DMS153 (cell line): Measurements from ENCODE around the gene RPRD1A.
A peak's percentile ranks its signal among the peaks of the same experiment; 100 is the strongest.
"Not testable (repeated sequence)": the region's sequence is repeated elsewhere in the genome, so short reads cannot be mapped to it uniquely, and the experiment has no call there.

Experiments
- DNase-seq: peaks from one replicate; lab custom pipeline; 2025; lab: John Stamatoyannopoulos, UW

The RPRD1A gene, protein sequence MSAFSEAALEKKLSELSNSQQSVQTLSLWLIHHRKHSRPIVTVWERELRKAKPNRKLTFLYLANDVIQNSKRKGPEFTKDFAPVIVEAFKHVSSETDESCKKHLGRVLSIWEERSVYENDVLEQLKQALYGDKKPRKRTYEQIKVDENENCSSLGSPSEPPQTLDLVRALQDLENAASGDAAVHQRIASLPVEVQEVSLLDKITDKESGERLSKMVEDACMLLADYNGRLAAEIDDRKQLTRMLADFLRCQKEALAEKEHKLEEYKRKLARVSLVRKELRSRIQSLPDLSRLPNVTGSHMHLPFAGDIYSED

DNA sequence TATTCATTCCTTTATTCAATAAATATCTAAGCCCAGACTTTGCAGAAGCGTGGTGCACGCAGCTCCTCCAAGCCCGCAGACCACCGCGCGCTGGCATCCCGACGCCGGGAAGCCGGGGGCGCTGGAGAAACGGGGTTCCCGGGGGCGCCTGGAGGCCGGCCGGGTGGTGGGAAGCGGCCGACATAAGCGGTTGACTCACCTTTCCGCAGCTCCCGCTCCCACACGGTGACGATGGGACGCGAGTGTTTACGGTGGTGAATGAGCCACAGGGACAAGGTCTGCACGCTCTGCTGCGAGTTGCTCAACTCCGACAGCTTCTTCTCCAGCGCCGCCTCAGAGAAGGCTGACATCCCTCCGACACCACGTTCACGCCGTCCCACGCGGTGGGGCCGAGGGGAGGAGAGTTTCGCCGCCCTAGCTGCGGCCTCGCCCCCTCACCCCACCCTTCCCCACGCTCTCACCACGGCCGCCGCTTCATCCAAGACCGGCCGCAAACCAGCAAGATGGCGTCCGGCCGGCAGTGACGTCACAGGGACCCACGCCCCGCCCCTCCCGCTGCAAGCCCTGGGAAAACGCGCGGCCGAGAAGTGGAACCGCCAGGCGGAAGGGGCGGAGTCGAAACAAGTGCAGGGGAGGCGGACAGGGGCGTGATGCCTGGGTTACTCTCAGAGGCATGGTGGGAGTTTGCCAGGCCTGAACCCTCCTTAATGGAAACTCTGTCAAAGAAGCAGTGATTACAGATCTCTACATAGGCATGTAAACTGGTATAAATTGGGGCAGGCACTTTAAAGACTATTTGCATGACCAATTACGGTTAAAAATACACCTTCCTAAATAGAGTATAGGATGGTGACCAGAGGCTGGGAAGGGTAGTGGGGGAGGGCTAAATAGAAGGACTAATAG lies at the start of gene RPRD1A:
RPRD1A (minus strand) TSS at position 505 of the 903 bp plus-strand sequence; CDS start at position 350, 155 bp downstream.
- peak; percentile 90 for DNase-seq

DNA sequence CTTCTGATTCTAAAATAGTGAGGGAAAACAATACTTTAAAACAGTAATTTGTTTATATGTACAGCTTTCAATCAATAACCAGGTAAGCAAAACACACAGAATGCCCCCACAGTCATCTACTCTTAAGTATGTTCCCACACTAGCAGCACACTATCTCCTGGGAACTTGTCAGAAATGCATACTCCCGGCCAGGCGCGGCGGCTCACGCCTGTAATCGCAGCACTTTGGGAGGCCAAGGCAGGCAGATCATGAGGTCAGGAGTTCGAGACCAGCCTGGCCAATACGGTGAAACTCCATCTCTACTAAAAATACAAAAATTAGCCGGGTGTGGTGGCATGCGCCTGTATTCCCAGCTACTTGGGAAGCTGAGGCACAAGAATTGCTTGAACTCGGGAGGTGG lies 49.4 kb upstream of the RPRD1A start:
- DNase-seq = not testable (repeated sequence)

DNA sequence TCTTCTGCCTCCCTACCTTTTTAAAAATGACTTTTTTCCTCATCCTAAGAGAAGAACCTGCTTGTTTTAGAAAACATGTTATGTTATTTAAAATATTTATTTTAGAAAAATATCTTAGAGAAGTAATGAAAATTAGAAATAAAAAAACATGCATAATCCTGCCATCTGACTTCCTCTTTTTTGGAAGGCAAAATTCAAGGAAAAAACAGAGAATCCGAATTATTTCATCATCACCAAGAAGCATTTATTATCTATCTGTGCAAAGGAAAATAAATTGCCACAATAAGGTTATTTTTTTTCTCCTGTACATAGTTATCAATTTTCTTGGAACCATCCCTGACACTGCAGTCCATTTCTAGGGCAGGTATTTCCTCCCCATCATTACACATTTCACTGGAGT lies 47.4 kb upstream of the RPRD1A start:
- no peak for DNase-seq

DNA sequence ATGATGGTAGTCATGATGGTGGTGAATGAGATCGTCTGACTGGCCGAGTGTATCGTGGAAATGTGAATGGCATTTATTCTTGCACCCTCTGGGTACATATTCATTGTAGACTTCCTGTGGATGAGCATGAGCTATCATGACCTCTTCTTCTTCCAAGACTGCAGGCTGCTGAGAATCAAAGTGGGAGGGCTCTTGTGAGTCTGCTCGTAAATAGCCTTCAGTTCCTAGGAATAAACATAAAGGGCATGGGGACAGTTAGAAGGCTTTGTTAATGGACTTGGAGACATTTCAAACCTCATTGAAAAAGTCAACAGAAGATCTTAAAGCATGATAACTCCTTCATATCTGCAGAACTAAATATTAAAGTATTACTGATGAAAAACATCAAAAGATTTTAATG lies 46.9 kb upstream of the RPRD1A start:
- DNase-seq = no peak

DNA sequence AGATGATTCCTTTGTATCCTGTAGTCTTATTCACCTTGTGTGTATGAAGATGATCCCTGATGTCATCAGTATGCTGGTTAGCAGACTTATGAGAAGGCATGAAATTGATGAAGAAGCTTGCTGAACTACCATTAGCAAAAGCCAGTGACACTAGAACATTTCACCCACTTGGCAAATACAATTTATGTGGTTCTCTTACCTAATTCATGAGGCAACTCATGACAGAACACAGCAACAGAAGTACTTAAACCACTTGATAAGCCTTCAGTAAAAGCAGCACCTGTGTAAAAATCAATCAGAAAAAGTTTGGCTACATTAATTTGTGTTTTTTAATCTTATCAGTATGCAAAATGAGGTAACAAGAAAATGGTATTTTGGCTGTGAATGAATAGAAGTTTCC lies 44.9 kb upstream of the RPRD1A start:
- DNase-seq = no peak

DNA sequence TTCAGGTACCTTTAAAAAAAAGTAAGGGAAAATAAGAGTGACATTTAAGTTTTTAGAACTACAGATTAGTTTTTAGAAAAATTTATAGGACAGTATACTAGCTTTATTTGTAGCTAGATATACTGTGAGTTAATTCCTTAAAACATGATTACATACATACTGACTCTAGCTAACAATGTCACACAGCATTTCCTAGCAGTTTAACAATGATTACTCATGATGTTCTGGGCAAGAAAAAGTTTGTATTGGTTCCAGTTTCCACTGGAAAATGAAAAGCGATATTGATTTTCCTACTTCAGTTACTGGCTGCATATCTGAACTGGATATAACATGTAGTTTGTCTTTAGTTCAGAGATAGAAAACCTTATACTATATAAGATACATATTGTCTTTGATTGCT lies 42.4 kb upstream of the RPRD1A start:
- no peak for DNase-seq

DNA sequence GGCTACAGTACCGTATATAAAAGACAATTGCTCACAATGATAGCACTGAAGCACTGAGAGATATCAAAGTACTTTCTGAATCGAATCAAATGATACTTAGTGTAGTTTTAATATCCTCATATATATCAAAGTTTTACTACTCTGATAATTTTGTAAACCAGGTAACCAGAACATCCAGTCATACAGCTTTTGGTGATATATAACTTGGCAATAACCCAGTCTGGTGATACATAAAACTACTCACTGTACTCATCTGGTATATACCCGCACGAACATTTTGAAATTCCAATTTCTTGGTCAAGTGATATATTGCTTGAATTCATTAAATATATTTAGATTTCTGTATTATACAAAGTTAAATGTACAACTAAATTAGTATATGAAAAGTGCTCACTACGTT lies 41.2 kb upstream of the RPRD1A start:
- DNase-seq = no peak

DNA sequence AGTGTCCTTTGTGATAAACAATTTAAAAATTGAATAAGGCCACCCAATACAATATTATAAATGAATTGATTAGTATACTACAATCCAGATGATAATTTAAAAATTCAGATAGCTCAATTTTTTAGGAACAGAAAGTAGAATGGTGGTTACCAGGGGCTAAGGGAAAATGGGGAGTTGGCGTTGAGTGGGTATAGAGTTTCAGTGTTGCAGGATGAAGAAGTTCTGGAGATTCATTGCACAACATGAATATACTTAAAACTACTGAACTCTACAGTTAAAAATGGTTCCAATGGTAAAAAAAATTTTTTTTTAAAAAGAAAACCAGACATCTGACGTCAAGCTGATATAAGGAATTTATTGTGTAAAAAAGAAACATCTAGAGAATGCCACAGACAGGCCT lies 40.8 kb upstream of the RPRD1A start:
- no peak for DNase-seq

DNA sequence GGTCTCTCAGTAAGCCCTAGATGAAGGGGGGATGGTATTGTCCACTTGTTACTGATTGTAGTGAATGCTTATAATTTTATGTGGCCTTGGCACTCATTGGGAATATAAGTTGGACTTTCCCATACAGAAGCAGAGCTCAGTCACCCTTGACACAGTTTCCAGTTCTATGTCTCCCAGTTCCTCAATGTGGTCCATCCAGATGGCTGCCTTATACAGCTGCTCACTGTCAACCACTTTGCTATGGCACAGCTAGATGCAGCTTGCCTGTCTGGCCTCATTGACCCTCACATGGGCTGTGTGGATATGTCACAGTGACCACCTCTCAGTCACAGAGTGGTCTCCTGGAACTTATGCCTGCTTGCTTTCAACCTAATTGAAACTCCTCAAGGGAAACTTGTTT lies 40.1 kb upstream of the RPRD1A start:
- no peak for DNase-seq

DNA sequence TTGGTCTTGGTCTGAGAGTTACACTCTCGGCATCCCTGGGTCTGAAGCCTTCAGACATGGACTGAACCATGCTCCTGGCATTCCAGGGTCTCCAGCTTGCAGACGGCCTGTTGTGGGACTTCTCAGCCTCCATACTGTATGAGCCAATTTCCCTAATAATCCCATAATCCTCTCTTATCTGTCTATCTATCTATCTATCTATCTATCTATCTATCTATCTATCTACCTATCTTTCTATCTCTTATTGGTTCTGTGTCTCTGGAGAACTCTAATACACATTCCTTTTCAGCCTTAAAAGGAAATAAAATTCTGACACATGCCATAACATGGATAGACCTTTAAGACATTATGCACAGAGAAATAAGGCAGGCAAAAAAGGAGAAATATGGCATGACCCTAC lies 37.4 kb upstream of the RPRD1A start:
- DNase-seq = no peak

DNA sequence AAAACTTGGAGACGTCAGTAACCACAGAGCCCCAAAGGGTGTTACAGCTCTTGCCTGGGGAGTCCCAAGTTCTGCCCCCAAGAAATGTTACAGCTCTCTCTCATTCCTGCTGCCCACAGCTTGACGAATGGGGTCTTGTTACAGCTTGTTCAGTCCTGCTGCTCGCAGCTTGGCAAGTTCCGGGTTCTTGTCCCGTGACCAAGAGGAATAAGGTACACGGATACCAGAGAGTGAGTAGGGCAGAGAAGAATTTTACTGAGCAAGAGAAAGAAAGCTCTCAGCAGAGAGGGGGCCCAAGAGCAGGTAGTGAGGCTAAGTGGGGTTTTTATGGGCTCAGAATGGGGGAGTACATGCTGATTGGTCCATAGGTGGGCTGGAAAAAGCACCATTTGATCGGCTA lies 34.6 kb upstream of the RPRD1A start:
- DNase-seq = no peak

DNA sequence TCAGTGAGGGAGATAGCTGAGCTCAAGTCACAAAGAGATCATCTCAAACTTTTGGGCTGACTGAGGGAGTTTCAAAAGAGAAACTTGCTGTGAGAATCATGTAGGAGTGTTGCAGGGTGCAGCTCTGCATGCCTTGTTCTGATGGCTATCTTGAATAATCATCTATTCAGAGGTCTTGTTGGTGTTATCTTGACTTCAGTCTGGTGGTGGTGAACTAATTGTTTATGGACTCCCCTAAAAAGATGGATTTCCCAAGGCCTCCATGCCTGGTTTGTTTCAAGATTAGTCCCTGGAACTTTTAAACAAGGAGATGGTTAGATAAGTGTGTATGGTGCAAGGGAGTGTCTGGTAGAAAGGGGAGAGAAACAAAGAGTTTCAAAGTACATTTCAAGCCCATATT lies 32.0 kb upstream of the RPRD1A start:
- DNase-seq = no peak

DNA sequence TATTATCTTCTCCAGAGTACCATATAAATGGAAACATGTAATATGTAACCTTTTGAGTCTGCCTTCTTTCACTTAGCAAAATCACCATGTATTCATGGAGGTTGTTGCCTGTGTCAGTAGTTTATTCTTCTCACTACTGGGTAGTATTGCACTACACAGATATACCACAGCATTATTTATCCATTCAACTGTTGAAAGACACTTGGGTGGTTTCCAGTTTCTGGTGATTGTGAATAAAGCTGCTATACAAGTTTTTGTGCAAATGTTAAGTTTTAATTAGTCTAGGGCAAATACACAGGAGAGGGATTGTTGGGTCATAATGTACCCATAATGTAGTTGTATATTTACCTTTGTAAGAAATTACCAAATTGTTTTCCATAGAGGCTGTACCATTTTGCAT lies 29.6 kb upstream of the RPRD1A start:
- DNase-seq = no peak

DNA sequence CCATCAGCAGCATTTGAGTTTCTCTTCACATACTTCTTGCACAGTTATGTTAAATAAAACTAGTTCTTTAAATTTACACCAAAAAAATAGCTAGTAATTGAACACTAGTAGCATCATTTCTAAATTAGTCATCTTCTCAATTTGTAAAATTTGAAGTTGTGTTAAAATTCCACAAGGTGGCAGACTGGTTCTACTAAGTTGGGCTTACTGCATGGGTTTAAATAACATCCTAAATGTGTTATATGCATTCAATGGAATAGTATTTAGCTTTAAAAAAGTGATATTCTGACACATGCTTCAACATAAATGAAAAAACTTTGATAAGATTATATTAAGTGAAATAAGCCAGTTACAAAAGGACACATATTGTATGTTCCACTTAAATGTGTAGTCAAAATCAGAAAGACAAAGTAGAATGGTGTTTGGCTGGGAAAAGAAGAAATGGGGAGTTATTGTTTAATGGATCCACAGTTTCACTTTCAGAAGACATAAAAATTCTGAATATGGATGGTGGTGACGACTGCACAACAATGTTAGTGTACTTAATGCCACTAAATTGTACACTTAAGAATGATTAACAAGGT lies 28.7 kb upstream of the RPRD1A start:
- peak; percentile 59 for DNase-seq

DNA sequence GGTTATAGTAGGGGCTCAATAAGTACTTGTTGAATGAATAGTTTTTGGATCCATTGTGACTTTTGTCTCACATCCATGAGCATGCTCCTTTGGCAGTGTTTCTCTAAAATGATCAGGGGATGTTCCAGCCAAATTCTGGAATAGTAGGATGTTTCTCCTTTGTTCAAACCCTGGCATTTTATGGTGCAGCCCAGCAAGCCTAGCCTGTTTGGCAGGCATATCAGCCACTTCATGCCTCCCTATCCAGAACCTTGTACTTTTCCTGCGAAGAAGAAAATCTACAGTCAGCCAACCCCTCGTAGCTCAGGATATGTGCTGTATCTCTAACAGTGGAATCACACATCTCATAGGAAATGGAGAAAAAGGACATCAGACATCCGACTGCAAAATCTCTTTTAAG lies 27.1 kb upstream of the RPRD1A start:
- no peak for DNase-seq

DNA sequence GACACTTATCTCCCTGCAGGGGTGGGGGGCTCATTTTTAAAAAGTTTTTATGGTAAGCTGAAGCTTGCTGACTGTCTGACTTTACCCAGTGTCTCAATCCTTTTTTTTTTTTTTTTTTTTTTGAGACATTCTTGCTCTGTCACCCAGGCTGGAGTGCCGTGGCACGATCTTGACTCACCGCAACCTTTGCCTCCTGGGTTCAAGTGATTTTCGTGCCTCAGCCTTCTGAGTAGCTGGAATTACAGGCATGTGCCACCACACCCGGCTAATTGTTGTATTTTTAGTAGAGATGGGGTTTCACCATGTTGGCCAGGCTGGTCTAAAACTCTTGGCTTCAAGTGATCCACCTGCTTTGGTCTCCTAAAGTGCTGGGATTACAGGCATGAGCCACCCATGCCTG lies 24.8 kb upstream of the RPRD1A start:
- DNase-seq = not testable (repeated sequence)

DNA sequence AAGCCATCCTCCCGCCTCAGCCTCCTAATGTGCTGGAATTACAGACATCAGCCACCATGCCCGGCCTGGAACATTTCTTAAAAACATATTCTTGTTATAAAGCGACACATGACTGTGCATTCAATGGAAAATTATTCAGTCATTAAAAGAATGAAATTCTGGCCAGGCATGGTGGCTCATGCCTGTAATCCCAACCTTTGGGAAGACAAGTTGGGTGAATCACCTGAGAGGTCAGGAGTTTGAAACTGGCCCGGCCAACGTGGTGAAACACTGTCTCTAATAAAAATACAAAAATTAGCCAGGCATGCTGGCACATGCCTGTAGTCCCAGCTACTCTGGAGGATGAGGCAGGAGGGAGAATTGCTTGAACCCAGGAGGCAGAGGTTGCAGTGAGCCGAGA lies 21.6 kb upstream of the RPRD1A start:
- DNase-seq = no peak

DNA sequence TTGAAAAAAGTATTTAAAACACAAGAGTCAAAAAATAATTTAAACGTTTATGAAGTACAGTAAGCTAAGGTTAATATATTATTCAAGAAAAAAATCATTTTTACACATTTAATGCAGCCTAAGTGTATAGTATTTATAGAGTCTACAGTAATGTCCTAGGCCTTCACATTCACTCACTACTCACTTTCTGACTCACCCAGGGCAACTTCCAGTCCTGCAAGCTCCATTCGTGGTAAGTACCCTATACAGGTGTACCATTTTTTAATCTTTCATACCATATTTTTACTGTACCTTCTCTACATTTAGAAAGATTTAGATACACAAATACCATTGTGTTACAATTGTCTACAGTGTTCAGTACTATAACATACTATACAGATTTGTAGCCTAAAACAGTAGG lies 20.9 kb upstream of the RPRD1A start:
- no peak for DNase-seq

DNA sequence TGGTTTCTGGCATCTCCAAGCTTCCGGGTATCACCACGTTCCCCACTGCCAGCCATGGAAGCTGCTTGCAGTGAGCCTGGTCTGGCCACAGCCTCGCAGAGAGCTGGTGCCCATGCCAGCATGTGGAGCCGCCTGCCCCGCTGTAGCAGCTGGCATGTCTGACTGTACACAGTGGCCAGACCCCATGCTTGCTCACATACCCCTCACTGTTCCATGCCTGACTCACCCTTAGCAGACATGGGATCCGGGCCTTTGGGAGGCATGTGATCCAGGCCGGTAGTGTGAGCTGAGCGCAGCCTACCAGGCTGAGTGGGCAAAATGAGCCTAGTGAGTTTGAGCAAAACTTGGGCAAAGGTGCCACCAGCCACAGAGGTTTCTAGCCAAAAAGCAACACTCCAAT lies 18.8 kb upstream of the RPRD1A start:
- DNase-seq = no peak

DNA sequence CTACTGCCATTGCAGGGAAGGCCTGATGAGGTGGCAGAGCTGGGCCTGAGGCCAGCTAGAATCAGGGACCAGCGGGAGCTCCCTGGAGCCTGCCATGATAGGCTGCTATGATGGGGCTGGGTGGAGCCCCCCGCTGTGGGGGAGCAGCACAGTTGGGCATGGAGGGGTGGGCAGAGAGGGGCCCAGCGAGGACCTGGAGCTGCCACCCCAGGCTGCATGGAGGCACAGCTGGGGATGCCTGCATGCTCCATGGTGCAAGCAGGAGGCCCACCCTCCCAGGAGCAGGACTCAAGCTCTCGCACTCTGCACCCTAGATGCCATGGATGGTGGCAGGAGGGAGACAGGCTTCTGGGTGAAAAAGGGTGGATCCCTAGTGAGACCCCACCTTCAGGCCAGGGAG lies 17.8 kb upstream of the RPRD1A start:
- DNase-seq = no peak

DNA sequence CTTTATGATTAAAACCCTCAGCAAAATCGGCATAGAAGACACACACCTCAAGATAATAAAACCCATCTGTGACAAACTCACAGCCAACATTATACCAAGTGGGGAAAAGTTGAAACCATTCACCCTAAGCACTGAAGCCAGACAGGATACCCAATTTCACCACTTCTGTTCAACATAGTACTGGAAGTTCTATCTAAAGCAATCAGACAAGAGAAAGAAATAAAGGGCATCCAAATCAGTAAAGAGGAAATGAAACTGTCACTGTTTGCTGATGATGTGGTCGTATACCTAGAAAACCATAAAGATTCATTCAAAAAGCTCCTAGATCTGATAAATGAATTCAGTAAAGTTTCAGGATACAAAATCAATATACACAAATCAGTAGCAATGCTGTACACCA lies 16.4 kb upstream of the RPRD1A start:
- no peak for DNase-seq

DNA sequence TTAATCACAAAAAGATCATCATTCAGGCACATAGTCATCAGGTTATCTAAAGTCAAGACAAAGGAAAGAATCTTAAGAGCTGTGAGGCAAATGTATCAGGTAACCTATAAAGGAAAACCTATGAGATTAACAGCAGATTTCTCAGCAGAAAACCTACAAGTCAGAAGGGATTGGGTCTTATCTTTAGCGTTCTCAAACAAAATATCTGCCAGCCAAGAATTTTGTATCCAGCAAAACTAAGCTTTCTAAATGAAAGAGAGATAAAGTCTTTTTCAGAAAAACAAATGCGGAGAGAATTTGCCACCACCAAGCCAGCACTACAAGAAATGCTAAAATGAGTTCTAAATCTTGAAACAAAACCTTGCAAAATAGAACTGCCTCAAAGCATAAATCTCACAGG lies 13.8 kb upstream of the RPRD1A start:
- DNase-seq = not testable (repeated sequence)
